ENCODE measurements around the gene JAG1.

The JAG1 gene

GRCh38 chr20:10686356-10687133 lies 12.7 kb upstream of the JAG1 start:
- no peak overlapping the region for H3K27ac ChIP-seq
- CTCF ChIA-PET = interaction anchor here (0.5 kb wide), 1 partner anchor 15 kb away, joined by 4 read pairs; no protein-coding TSS in a partner anchor
- TF ChIP-seq, protein P1, sequence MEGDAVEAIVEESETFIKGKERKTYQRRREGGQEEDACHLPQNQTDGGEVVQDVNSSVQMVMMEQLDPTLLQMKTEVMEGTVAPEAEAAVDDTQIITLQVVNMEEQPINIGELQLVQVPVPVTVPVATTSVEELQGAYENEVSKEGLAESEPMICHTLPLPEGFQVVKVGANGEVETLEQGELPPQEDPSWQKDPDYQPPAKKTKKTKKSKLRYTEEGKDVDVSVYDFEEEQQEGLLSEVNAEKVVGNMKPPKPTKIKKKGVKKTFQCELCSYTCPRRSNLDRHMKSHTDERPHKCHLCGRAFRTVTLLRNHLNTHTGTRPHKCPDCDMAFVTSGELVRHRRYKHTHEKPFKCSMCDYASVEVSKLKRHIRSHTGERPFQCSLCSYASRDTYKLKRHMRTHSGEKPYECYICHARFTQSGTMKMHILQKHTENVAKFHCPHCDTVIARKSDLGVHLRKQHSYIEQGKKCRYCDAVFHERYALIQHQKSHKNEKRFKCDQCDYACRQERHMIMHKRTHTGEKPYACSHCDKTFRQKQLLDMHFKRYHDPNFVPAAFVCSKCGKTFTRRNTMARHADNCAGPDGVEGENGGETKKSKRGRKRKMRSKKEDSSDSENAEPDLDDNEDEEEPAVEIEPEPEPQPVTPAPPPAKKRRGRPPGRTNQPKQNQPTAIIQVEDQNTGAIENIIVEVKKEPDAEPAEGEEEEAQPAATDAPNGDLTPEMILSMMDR (conservative IDR thresholded peaks at IDR 0.05; ENCODE audit: low read depth) = no peak
- POLR2A ChIA-PET (ENCODE audit: low non-redundant PET) = no interaction called here
- no peak for DNase-seq (ENCODE audit: low spot score)

GRCh38 chr20:10683537-10683936 lies 9.7 kb upstream of the JAG1 start:
- TF ChIP-seq, protein P1 (conservative IDR thresholded peaks at IDR 0.05; ENCODE audit: low read depth) = no peak
- CTCF ChIA-PET = interaction anchor here (1.0 kb wide), 1 partner anchor 8 kb away, joined by 3 read pairs; no protein-coding TSS in a partner anchor
- no peak for DNase-seq (ENCODE audit: low spot score)
- no peak overlapping the region for H3K27ac ChIP-seq
- POLR2A ChIA-PET (ENCODE audit: low non-redundant PET) = interaction anchor here (0.5 to 0.6 kb wide), 2 partner anchors 33 to 584 kb away, joined by 3 read pairs; no protein-coding TSS in a partner anchor

DNA sequence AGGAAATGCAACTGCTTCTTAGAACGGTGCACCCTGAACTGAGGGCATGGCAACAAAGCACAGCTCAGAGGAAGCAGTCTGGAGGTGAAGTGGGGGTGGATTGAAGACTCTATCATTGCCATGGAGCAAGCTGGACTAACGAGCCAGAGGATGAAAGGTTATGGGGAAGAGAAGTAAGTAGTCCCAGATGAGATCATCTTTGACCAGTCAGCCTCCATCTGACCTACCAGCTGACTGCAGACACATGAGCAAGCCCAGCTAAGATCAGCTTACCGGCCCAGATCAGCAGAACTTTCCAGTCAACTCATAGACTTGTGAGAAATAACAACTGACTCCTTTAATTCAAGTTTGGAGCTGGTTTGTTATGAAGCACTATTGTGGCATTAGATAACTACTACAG lies 9.1 kb upstream of the JAG1 start:
- DNase-seq (ENCODE audit: low spot score) = no peak
- ChIA-PET CTCF (interaction anchor here (0.8 to 1.0 kb wide), 2 partner anchors 8 to 127 kb away, joined by 3 read pairs; no protein-coding TSS in a partner anchor), POLR2A (ENCODE audit: low non-redundant PET) (no interaction called here)
- no peak overlapping the region for H3K27ac ChIP-seq
- TF ChIP-seq, protein P1 (conservative IDR thresholded peaks at IDR 0.05; ENCODE audit: low read depth) = no peak

DNA sequence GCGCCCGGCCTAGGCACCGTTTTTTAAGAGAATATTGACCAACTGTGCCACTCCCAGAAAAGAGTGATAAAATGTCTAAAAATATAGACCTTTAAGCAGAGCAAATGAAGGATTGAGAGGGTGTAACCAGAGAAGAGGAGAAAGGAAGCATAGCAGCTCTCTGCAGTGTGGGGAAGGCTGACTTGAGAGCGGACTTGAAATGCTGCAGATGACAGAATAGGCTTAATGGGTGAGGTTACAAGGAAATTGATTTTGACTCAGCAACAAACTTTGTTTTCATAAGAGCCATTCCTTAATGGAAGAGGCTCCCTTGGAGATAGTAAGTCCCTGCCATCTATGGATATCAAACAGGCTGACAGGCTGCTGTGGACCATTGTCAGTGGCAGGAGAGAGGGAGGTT lies 7.7 kb upstream of the JAG1 start:
- ChIA-PET CTCF (no interaction called here), POLR2A (ENCODE audit: low non-redundant PET) (no interaction called here)
- DNase-seq (ENCODE audit: low spot score) = no peak
- no peak overlapping the region for H3K27ac ChIP-seq
- TF ChIP-seq, protein P1 (conservative IDR thresholded peaks at IDR 0.05; ENCODE audit: low read depth) = no peak

GRCh38 chr20:10680571-10680970 lies 6.8 kb upstream of the JAG1 start:
- POLR2A ChIA-PET (ENCODE audit: low non-redundant PET) = no interaction called here
- H3K27ac ChIP-seq = no peak overlapping the region
- CTCF ChIA-PET = no interaction called here
- TF ChIP-seq, protein P1 (conservative IDR thresholded peaks at IDR 0.05; ENCODE audit: low read depth) = no peak
- DNase-seq (ENCODE audit: low spot score) = no peak

GRCh38 chr20:10679269-10679668 lies 5.5 kb upstream of the JAG1 start:
- TF ChIP-seq, protein P1 (conservative IDR thresholded peaks at IDR 0.05; ENCODE audit: low read depth) = no peak
- ChIA-PET POLR2A (ENCODE audit: low non-redundant PET) (no interaction called here), CTCF (interaction anchor here (0.6 kb wide), 1 partner anchor 242 kb away, joined by 4 read pairs; no protein-coding TSS in a partner anchor)
- H3K27ac ChIP-seq = no peak overlapping the region
- peak; percentile 36 for DNase-seq (ENCODE audit: low spot score)

All from RWPE1 (cell line).